ENCODE data around the gene CEP104. TPM values are rescaled to one million over a fixed set of nuclear protein-coding genes. Genes with fewer than 3 reads are reported as not detected.

Gene CEP104
- total RNA-seq, 1 experiment from 2014 or later, result 10.6 TPM

DNA sequence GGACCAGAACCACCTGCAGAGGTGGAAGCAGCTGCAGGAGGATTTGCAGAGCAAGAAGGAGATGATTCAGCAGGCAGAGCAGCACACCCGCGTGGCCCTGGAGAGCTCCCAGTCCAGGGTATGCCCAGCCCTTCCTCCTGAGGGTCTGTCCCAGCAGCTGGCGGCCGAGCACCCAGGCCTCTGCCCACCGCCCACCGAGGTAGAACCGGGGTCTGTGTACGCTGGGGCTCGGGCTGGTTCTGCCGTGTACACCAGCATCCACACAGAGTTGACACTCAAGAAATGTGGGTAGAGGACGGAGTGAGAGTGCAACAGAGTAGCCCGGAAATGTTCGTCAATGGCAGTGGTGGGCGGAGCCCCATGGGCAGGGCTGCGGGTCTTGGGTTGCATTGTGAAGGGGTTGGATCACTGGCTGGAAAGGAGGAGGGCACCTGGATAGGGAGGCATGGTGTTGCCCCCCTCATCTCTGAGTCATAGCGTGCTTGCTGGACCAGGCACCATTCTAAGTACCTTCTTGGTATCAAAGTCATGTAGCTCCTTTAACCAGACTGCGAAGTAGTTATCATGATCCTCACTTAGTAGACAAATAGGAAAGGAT, 89.6 kb downstream of the CEP104 start:
- in situ Hi-C loops (cut with HindIII; ENCODE audit: low pct_unique_long_range_greater_than_20kb, low sequenced_read_pairs), result no loop called here
- DNase-seq (ENCODE audit: low read depth, low spot score), result no peak

DNA sequence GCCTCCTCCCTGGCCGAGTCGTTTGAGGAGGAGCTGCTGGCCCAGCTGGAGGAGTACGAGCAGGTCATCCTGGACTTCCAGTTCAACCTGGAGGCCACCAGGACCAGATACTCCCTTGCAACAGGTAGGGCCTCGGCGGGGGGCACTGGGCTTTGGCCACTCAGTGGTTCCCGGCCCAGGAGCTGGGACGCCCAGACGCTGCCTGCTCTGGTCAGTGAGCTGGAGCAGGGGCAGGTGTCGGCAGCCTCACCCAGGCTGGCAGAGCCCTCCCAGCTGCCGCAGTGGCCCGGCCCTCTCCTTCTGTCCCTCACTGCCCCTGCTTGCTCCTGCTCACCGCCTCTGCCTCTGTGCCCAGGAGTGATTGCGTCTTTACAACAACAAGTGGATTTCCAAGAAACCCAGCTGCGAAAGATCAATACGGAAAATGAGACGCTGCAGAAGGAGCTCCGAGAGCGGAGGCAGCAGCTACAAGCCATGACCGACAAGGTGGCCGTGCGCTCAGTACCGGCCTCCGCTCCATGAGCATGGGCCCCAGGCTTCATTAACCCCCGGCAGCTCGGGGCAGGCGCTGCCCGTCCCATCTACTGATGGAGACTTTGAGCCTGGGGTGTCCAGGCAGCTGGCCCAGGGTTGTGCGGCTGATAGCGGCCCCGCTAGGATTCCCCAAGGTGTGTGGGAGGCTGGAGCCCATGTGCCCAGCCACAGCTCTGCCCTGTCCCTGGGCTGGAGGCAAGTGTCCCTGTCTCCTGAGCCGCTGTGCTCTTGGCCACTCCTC, 93.5 kb downstream of the CEP104 start:
- no peak for DNase-seq (ENCODE audit: low read depth, low spot score)
- in situ Hi-C loops (cut with HindIII; ENCODE audit: low pct_unique_long_range_greater_than_20kb, low sequenced_read_pairs), result no loop called here

DNA sequence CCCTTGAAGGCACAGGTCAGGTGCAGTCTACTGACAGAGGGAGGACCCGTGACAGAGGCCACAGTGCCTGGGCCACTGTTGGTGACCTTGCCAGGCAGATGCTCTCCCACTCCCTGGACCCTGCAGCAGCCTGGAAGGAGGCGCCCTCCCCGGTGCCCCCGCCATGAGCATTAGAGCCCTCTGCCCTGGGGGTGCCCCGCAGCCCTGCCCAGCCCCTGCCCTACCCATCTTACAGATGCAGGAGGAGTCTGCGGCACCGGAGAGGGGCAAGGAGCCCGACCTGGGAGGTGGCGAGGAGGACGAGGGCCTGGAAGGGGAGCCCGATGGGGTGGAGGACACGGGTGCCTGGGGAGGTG, 94.2 kb downstream of the CEP104 start:
- in situ Hi-C loops (cut with HindIII; ENCODE audit: low pct_unique_long_range_greater_than_20kb, low sequenced_read_pairs), result no loop called here
- no peak for DNase-seq (ENCODE audit: low read depth, low spot score)

DNA sequence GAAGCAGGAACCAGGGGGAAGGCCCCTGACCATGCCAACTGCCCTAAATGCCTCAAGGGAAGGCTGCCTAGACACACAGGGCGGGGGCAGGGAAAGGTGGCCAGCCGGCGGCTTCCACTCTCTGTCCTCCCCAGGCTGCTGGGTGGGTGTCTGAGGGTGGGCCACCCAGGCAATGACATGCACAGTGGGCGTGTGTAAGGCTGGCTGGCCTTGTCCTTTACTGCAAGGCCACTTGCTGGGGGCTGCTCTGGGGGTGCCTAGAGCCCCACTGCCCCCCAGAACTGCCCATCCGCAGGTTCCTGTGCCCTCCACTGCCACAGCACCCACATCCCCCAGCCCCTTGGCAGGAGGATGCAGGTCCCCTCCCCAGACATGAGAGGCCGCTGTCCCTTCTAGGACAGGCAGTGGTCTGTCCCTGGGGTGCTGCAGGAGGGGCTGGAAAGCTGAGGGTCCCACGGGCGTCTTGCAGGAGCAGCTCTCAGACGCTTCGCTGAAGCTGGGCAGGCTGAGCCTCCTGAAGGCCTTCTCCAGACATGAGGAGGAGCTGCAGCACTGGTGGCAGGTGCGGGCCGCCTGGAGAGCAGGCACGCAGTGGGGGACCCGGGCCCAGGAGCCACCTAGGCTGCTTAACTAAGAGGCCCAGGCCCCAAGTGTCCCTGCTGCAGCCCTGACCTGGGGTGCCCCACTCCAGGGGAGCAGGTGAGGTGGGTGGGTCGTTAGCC, 94.7 kb downstream of the CEP104 start:
- no peak for DNase-seq (ENCODE audit: low read depth, low spot score)
- in situ Hi-C loops (cut with HindIII; ENCODE audit: low pct_unique_long_range_greater_than_20kb, low sequenced_read_pairs), result no loop called here

Small RNA genes lying within 50 kb of the gene (small RNA-seq; reads per million reads assigned to genes)
- 0 reads per million in 2 experiments for gene RN7SL574P

Other genes with a start within 250 kb of the CEP104 start
- 0.90 and 3.1 TPM in 2 replicates for gene MEGF6, start 245.7 kb downstream of the CEP104 start, total RNA-seq (2014; rRNA removed; shearing (Covaris generic))
- gene TPRG1L, start 232.2 kb downstream of the CEP104 start, total RNA-seq (2014; rRNA removed; shearing (Covaris generic)), result 12.2 and 12.3 TPM in 2 replicates
- gene WRAP73, start 207.1 kb downstream of the CEP104 start, total RNA-seq (2014; rRNA removed; shearing (Covaris generic)), result 25.5 and 27.5 TPM in 2 replicates
- 0.32 and 0.40 TPM in 2 replicates for gene TP73, start 204.7 kb downstream of the CEP104 start, total RNA-seq (2014; rRNA removed; shearing (Covaris generic))
- gene CCDC27, start 104.8 kb downstream of the CEP104 start, total RNA-seq (2014; rRNA removed; shearing (Covaris generic)), result 0.05 TPM in 1 of 2 replicates, not detected in the other
- gene SMIM1, start 84.5 kb downstream of the CEP104 start, total RNA-seq (2014; rRNA removed; shearing (Covaris generic)), result 2.9 and 4.4 TPM in 2 replicates
- 27.9 and 40.6 TPM in 2 replicates for gene LRRC47, start 60.7 kb downstream of the CEP104 start, total RNA-seq (2014; rRNA removed; shearing (Covaris generic))
- gene DFFB, start 265 bp upstream of the CEP104 start, total RNA-seq (2014; rRNA removed; shearing (Covaris generic)), result 8.0 and 10.0 TPM in 2 replicates
- gene C1orf174, start 43.1 kb upstream of the CEP104 start, total RNA-seq (2014; rRNA removed; shearing (Covaris generic)), result 21.7 and 24.1 TPM in 2 replicates

Data from SK-MEL-5 (cell line).